Upper lobe of left lung (tissue), 4 donors: ENCODE results near the gene GKN2.

Source experiments
- CTCF ChIP-seq, 6 experiments: fragments of 450-650 bp in 4 of 6; fragments of 200-600 bp in 2 of 6; sonication (generic) in 2 of 6; IDR thresholded peaks; one replicate each; pipeline ENCODE4 v1.5.1; 2016 to 2019; ENCODE audit warnings: antibody characterized with exemption in 6 of 6
- EP300 ChIP-seq, 4 donors: sonication (generic); formaldehyde crosslinking; IDR thresholded peaks; one replicate each; pipeline ENCODE4 v1.5.1; 2017; ENCODE audit warnings: antibody characterized with exemption in 4 of 4, control low read depth in 2 of 4
- POLR2A ChIP-seq, 4 donors: fragments of 450-650 bp; IDR thresholded peaks; one replicate each; pipeline ENCODE4 v1.5.1; 2016 to 2017; ENCODE audit warnings: antibody characterized with exemption in 4 of 4, mild to moderate bottlenecking in 2 of 4

GRCh38 chr2:68916226-68916625 is 36.5 kb downstream of the GKN2 start:
- TF ChIP-seq CTCF (IDR thresholded peaks at IDR 0.05) (no peak), POLR2A (IDR thresholded peaks at IDR 0.05) (no peak), EP300 (IDR thresholded peaks at IDR 0.05) (no peak)
